Measurements from ENCODE around the gene ABCA7.

- no peak for TF ChIP-seq CTCF (IDR thresholded peaks at IDR 0.05)
- no peak for TF ChIP-seq POLR2A (IDR thresholded peaks at IDR 0.05)
Observed at GRCh38 chr19:1015061-1015781, 24.7 kb upstream of the ABCA7 start.

Measured in adrenal gland (tissue), 5 donors.